ENCODE measurements around the gene SNRNP35.

- TF ChIP-seq POLR2AphosphoS5 (IDR thresholded peaks at IDR 0.05; ENCODE audit: borderline replicate concordance, low read depth, low read length) (no peak), EZH2 (IDR thresholded peaks at IDR 0.05) (no peak)
Observed at GRCh38 chr12:123489580-123489979, 31.6 kb downstream of the SNRNP35 start.
